Right atrium auricular region (tissue), 2 donors: ENCODE results near the gene PYGB. TPM values are rescaled to one million over a fixed set of nuclear protein-coding genes. Genes with fewer than 3 reads are reported as not detected.

Experiments
- DNase-seq: peaks from one replicate; pipeline ENCODE4 v3.0.0-alpha.2; 2019; ENCODE audit warnings: low spot score
- H3K27ac ChIP-seq, 2 donors: fragments of 200-600 bp; sonication (generic); 1 replicate in 1 of 2; 2 replicates in 1 of 2; pipeline ENCODE4 v1.5.1; 2016 to 2019
- H3K27me3 ChIP-seq, 2 donors: fragments of 200-600 bp; sonication (generic); one replicate each; pipeline versions ENCODE4 v1.5.1 to v1.6.0; 2017 to 2019
- H3K36me3 ChIP-seq: fragments of 200-600 bp; sonication (generic); one replicate; pipeline ENCODE4 v1.5.1; 2016
- H3K4me1 ChIP-seq, 2 donors: fragments of 200-600 bp; sonication (generic); one replicate each; pipeline versions ENCODE4 v1.5.1 to v1.6.0; 2017 to 2019
- H3K4me3 ChIP-seq, 2 donors: fragments of 200-600 bp; sonication (generic); 1 replicate in 1 of 2; 2 replicates in 1 of 2; pipeline ENCODE4 v1.5.1; 2017 to 2019; ENCODE audit warnings: mild to moderate bottlenecking in 1 of 2, moderate library complexity in 1 of 2
- H3K9me3 ChIP-seq, 2 donors: fragments of 200-600 bp; sonication (generic); one replicate each; pipeline ENCODE4 v1.5.1; 2019
- CTCF ChIP-seq, 2 donors: fragments of 200-600 bp; sonication (generic); IDR thresholded peaks; one replicate each; pipeline ENCODE4 v1.5.1; 2019; ENCODE audit warnings: antibody characterized with exemption in 2 of 2
- total RNA-seq, 2 donors: library from RNA; depleted of rRNA; stranded (reverse); fragments of >200 nt; gene quantifications; one replicate each; pipeline ENCODE4 v1.1.0, GENCODE V29; 2016

PYGB gene
- total RNA-seq, 2 donors from 2014 or later, result 145 to 174 TPM

- Histone ChIP-seq H3K27me3 (no peaks in the 10 kb centered on the region), H3K9me3 (no peaks in the 10 kb centered on the region), H3K4me3 (no peak overlapping the region), H3K4me1 (no peaks in the 10 kb centered on the region), H3K36me3 (no peaks in the 10 kb centered on the region), H3K27ac (no peak overlapping the region)
- TF ChIP-seq CTCF (IDR thresholded peaks at IDR 0.05), result no peak
- DNase-seq, result no peak
Measured at GRCh38 chr20:25341716-25342680, 94.1 kb downstream of the PYGB start.

GRCh38 chr20:25344634-25345033 lies 96.7 kb downstream of the PYGB start:
- Histone ChIP-seq H3K36me3 (no peaks in the 10 kb centered on the region), H3K9me3 (no peaks in the 10 kb centered on the region), H3K4me3 (no peak overlapping the region), H3K27ac (no peak overlapping the region), H3K4me1 (no peaks in the 10 kb centered on the region), H3K27me3 (no peaks in the 10 kb centered on the region)
- no peak for DNase-seq
- TF ChIP-seq CTCF (IDR thresholded peaks at IDR 0.05), result no peak

DNA sequence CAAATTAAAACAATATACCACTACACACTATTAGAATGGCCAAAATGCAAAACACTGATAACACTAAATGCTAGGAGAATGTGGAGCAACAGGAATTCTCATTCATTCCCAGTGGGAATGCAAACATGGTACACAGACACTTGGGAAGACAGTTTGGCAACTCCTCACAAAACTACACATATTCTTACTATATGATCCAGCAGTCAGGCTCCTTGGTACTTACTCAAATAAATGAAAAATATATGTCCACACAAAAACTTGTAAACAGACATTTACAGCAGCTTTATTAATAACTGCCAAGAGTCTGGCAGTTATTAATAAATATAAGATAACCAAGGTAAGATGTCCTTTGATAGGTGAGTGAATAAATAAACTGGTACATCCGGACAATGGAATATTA lies 97.8 kb downstream of the PYGB start:
- H3K4me3 ChIP-seq, result no peak overlapping the region
- DNase-seq, result no peak
- H3K27me3 ChIP-seq, result no peaks in the 10 kb centered on the region
- no peaks in the 10 kb centered on the region for H3K9me3 ChIP-seq
- H3K4me1 ChIP-seq, result no peaks in the 10 kb centered on the region
- no peaks in the 10 kb centered on the region for H3K36me3 ChIP-seq
- no peak overlapping the region for H3K27ac ChIP-seq
- no peak for TF ChIP-seq CTCF (IDR thresholded peaks at IDR 0.05)

- no peaks in the 10 kb centered on the region for H3K9me3 ChIP-seq
- no peaks in the 10 kb centered on the region for H3K4me1 ChIP-seq
- H3K4me3 ChIP-seq, result no peak overlapping the region
- H3K36me3 ChIP-seq, result no peaks in the 10 kb centered on the region
- no peak overlapping the region for H3K27ac ChIP-seq
- DNase-seq, result no peak
- no peak for TF ChIP-seq CTCF (IDR thresholded peaks at IDR 0.05)
- no peaks in the 10 kb centered on the region for H3K27me3 ChIP-seq
Measured at GRCh38 chr20:25346349-25346748, 98.5 kb downstream of the PYGB start.

Other genes with a start within 250 kb of the PYGB start
- 10 to 100 TPM; 25.6 to 26.4 TPM for gene ACSS1, start 189.9 kb upstream of the PYGB start, total RNA-seq
- not detected for gene VSX1, start 165.9 kb upstream of the PYGB start, total RNA-seq
- 100 to 1,000 TPM in 1 of 2 donors, 10 to 100 TPM in 1; 75.9 to 116 TPM for gene ENTPD6, start 52.4 kb upstream of the PYGB start, total RNA-seq
- 10 to 100 TPM; 20.7 to 40.6 TPM for gene ABHD12, start 142.8 kb downstream of the PYGB start, total RNA-seq
- gene GINS1, start 159.6 kb downstream of the PYGB start, total RNA-seq, result under 1 TPM; 0.33 to 0.35 TPM